Keratinocyte (primary cell): ENCODE results near the gene CDCA3.

Experiments
- CTCF ChIP-seq, 3 experiments: IDR thresholded peaks in 1 of 3; conservative IDR thresholded peaks in 1 of 3; optimal IDR thresholded peaks in 1 of 3; 2 replicates in 2 of 3; 3 replicates in 1 of 3; pipeline versions ENCODE3 to v1.5.1; 2011; ENCODE audit warnings: low read length in 3 of 3, mild to moderate bottlenecking in 3 of 3, moderate library complexity in 2 of 3, control low read depth in 1 of 3, inconsistent platforms in 1 of 3; ENCODE audit not compliant: insufficient read depth in 2 of 3; ENCODE audit errors: extremely low read depth in 1 of 3
- EZH2 ChIP-seq: IDR thresholded peaks from one replicate; pipeline ENCODE4 v1.6.1; 2012; ENCODE audit warnings: inconsistent platforms, mild to moderate bottlenecking, low read length, moderate library complexity

- TF ChIP-seq CTCF (optimal IDR thresholded peaks at IDR 0.05 in 1 of 3, IDR thresholded peaks at IDR 0.05 in 1 of 3, conservative IDR thresholded peaks at IDR 0.05 in 1 of 3; ENCODE audit: extremely low read depth in 1 of 3, insufficient read depth in 2 of 3, low read length in 3 of 3): no peak
- TF ChIP-seq EZH2: no peak
These were observed 40.3 kb downstream of the CDCA3 start for GRCh38 chr12:6810758-6811157.
